Adrenal gland (tissue), 5 donors: ENCODE data around the gene PRR23C.

ENCODE experiments used
- CTCF ChIP-seq, 6 experiments: fragments of 450-650 bp in 4 of 6; fragments of 200-600 bp in 2 of 6; sonication (generic) in 1 of 6; IDR thresholded peaks; 1 replicate in 5 of 6; 2 replicates in 1 of 6; pipeline versions ENCODE4 v1.5.1 to v1.8.0; 2016 to 2021; ENCODE audit warnings: antibody characterized with exemption in 6 of 6, mild to moderate bottlenecking in 2 of 6, moderate library complexity in 1 of 6
- POLR2A ChIP-seq, 2 donors: fragments of 450-650 bp; IDR thresholded peaks; one replicate each; pipeline ENCODE4 v1.6.1; 2017; ENCODE audit warnings: antibody characterized with exemption in 2 of 2, mild to moderate bottlenecking in 2 of 2, moderate library complexity in 1 of 2
- donor health status: DM: no; HTN: no; CAD: no.

DNA sequence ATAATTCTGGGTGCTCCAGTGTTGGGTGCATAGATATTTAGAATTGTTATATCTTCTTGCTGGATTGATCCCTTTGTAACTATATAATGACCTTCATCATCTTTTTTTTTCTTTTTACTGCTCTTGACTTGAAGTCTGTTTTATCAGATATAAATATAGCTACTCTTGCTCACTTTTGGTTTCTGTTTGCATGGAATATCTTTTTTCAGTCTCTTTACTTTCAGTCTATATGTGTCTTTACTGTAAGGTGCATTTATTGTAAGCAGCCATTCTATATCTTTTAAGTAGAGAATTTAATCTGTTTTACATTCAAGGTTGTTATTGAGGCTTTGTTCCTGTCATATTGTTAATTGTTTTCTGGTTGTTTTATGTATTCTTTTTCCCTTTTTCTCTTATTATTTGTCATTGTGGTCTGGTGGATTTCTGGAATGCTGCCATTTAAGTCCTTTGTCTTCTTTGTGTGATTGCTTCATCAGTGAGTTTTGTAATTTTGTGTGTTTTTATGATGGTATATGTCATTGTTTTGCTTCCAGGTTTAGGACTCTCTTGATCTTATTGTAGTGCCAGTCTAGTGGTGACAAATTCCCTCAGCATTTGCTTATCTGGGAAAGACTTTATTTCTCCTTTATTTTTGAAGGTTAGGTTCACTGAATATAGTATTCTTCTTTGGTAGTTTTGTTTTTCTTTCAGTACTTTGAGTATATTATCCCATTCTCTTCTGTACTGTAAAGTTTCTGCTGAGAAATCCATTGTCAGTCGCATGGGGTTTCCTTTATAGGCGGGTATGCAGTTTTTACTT, 8.3 kb upstream of the PRR23C start:
- TF ChIP-seq POLR2A (IDR thresholded peaks at IDR 0.05) (no peak), CTCF (IDR thresholded peaks at IDR 0.05) (no peak)
